Nephron progenitor cell (in vitro differentiated cells): ENCODE measurements around the gene TCERG1.

Experiments used
- DNase-seq: peaks from one replicate; pipeline ENCODE4 v3.0.0; 2021
- H3K27ac Mint-ChIP-seq: 2 replicates; pipeline ENCODE4 v1.8.0; 2021; ENCODE audit warnings: mild to moderate bottlenecking, moderate library complexity, mixed read lengths
- H3K27me3 Mint-ChIP-seq: 2 replicates; pipeline ENCODE4 v1.8.0; 2021; ENCODE audit warnings: mild to moderate bottlenecking, low read depth, mixed read lengths; ENCODE audit not compliant: poor library complexity
- H3K36me3 Mint-ChIP-seq: 2 replicates; pipeline ENCODE4 v1.8.0; 2021; ENCODE audit warnings: low read depth, mixed read lengths
- H3K4me1 Mint-ChIP-seq: 2 replicates; pipeline ENCODE4 v1.8.0; 2021; ENCODE audit warnings: mixed read lengths
- H3K4me3 Mint-ChIP-seq: 2 replicates; pipeline ENCODE4 v1.8.0; 2021; ENCODE audit warnings: mild to moderate bottlenecking, moderate library complexity, mixed read lengths
- H3K9me3 Mint-ChIP-seq: 2 replicates; pipeline ENCODE4 v1.8.0; 2021; ENCODE audit warnings: mild to moderate bottlenecking, moderate library complexity, mixed read lengths
- CTCF ChIP-seq: fragments of 200-600 bp; sonication (generic); IDR thresholded peaks from 2 replicates; pipeline ENCODE4 v1.5.0; 2021; ENCODE audit warnings: antibody characterized with exemption

The TCERG1 gene

DNA sequence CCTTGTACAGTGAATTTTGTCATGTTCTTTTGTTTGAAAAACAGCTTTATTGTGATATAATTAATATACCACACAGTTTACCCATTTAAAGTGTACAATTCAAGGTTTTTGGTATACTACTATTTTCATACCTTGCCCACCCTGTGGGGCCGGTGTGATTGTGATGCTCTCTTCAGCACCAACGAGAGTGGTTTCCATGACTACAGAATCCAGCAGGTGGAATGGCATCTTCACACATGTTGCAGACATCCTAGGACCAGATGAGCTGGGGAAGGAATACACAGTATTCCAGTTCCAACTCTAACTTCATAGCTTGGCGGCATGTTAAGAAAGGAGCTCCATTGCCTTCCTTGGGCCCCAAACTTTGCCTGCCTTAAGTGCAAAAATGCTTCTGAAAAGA, 76.6 kb downstream of the TCERG1 start:
- no peak for TF ChIP-seq CTCF
- Mint-ChIP-seq H3K9me3 (no peaks in the 10 kb centered on the region), H3K4me3 (no peak overlapping the region), H3K27ac (no peak overlapping the region), H3K27me3 (peaks cover 11% of the 10 kb centered on the region), H3K4me1 (no peaks in the 10 kb centered on the region), H3K36me3 (no peaks in the 10 kb centered on the region)
- DNase-seq, result no peak

GRCh38 chr5:146527785-146528184, 80.7 kb downstream of the TCERG1 start:
- H3K27ac Mint-ChIP-seq, result no peak overlapping the region
- no peak for TF ChIP-seq CTCF
- no peaks in the 10 kb centered on the region for H3K4me1 Mint-ChIP-seq
- no peak for DNase-seq
- H3K36me3 Mint-ChIP-seq, result no peaks in the 10 kb centered on the region
- peaks cover 16% of the 10 kb centered on the region for H3K27me3 Mint-ChIP-seq
- peaks cover 8% of the 10 kb centered on the region for H3K9me3 Mint-ChIP-seq
- H3K4me3 Mint-ChIP-seq, result no peak overlapping the region

DNA sequence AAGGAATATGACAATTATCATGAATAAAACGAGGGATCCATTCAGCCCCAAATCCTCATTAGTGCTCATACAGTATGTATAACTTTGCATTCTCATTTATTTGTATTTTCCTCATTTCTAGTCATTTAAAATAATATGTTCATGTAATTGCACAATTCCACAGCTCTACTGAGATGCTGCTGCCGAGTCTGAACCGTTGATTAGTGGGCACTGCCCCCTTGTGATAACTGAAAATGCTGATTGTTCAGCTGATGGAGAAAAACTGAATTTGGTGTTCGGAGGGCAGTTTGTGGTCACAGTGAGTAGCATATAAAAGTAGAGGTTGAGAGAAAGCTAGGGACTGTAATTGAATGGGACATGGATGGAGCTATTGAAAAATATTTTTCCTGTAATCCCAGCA, 81.1 kb downstream of the TCERG1 start:
- no peak for DNase-seq
- Mint-ChIP-seq H3K9me3 (peaks cover 8% of the 10 kb centered on the region), H3K4me3 (no peak overlapping the region), H3K27me3 (peaks cover 12% of the 10 kb centered on the region), H3K4me1 (peaks cover 2% of the 10 kb centered on the region), H3K27ac (no peak overlapping the region), H3K36me3 (no peaks in the 10 kb centered on the region)
- no peak for TF ChIP-seq CTCF

DNA sequence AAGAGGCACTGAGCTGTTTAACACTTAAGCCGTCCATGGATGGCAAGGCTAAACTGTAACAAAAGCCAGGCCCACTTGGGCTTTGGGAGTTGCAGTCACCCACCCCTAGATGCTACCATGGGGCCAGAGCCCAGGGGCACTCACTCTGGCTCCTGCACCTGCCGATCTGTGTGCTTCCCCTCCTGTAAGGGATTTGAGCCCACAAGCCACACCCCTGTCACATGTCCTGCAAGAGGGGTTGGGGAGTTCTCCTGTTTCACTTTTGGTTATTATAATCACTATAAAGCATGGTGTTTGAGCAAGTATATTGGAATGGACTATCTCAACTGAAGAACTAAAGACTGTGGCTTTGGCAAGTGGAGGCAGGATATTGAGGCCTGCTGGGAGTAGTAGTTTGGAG, 82.9 kb downstream of the TCERG1 start:
- no peak for DNase-seq
- Mint-ChIP-seq H3K4me1 (peaks cover 5% of the 10 kb centered on the region), H3K4me3 (no peak overlapping the region), H3K27me3 (peaks cover 12% of the 10 kb centered on the region), H3K9me3 (peaks cover 8% of the 10 kb centered on the region), H3K36me3 (no peaks in the 10 kb centered on the region), H3K27ac (no peak overlapping the region)
- no peak for TF ChIP-seq CTCF

- peaks cover 8% of the 10 kb centered on the region for H3K9me3 Mint-ChIP-seq
- peaks cover 13% of the 10 kb centered on the region for H3K27me3 Mint-ChIP-seq
- H3K4me3 Mint-ChIP-seq, result no peak overlapping the region
- H3K36me3 Mint-ChIP-seq, result no peaks in the 10 kb centered on the region
- peaks cover 5% of the 10 kb centered on the region for H3K4me1 Mint-ChIP-seq
- peak; percentile 82 for DNase-seq
- peak; percentile 72 for TF ChIP-seq CTCF
- H3K27ac Mint-ChIP-seq, result no peak overlapping the region
Observed at GRCh38 chr5:146533260-146533857, 86.2 kb downstream of the TCERG1 start.

- H3K9me3 Mint-ChIP-seq, result peaks cover 8% of the 10 kb centered on the region
Observed at GRCh38 chr5:146533882-146534281, 86.7 kb downstream of the TCERG1 start.

More at GRCh38 chr5:146533882-146534281, 86.7 kb downstream of the TCERG1 start:
- no peak for DNase-seq
- H3K27ac Mint-ChIP-seq, result no peak overlapping the region
- no peak overlapping the region for H3K4me3 Mint-ChIP-seq
- peaks cover 13% of the 10 kb centered on the region for H3K27me3 Mint-ChIP-seq
- no peaks in the 10 kb centered on the region for H3K36me3 Mint-ChIP-seq
- peaks cover 5% of the 10 kb centered on the region for H3K4me1 Mint-ChIP-seq
- TF ChIP-seq CTCF, result no peak
